H1 (cell line): ENCODE data around the gene ZMYM4. TPM values are rescaled to one million over a fixed set of nuclear protein-coding genes. Genes with fewer than 3 reads are reported as not detected.

ENCODE experiments used
- CHD7 ChIP-seq: fragments of 300-600 bp; sonication (generic); IDR thresholded peaks from 2 replicates; pipeline ENCODE4 v1.7.1; 2012; ENCODE audit warnings: low read length, moderate library complexity, mild to moderate bottlenecking, inconsistent platforms; ENCODE audit not compliant: insufficient replicate concordance
- POU5F1 ChIP-seq: IDR thresholded peaks from 2 replicates; pipeline ENCODE4 v1.6.1; 2011; ENCODE audit warnings: low read depth, mild to moderate bottlenecking, low read length, moderate library complexity
- SIN3A ChIP-seq, 2 experiments: IDR thresholded peaks in 1 of 2; conservative IDR thresholded peaks in 1 of 2; 2 replicates each; pipeline ENCODE4 v1.6.1; 2011 to 2012; ENCODE audit warnings: low read length in 2 of 2, improper control_type of control experiment in 1 of 2, low read depth in 1 of 2, mild to moderate bottlenecking in 1 of 2
- polyA plus RNA-seq, 7 experiments: library from polyadenylated mRNA; depleted of rRNA in 3 of 7; stranded (reverse) in 5 of 7; unstranded in 2 of 7; fragments of >200 nt in 5 of 7; fragments of 200-250 nt in 2 of 7; gene quantifications; 1 replicate in 5 of 7; 2 replicates in 1 of 7; 4 replicates in 1 of 7; pipeline versions ENCODE4 v1.2.1 to v1.2.3, GENCODE V29; 2011 to 2013; ENCODE audit warnings: missing spikeins in 2 of 7, mixed read lengths in 2 of 7
- total RNA-seq: library from RNA; stranded (reverse); fragmentation: NEBNext Ultra II Directional; extraction: Animal tissue kit (Norgen Biotek cat#: 25700); gene quantifications from 2 replicates; pipeline ENCODE4 v1.2.1, GENCODE V29; 2021
- TF ChIP-seq, protein P1 (sequence below), 3 experiments: IDR thresholded peaks; 1 replicate in 2 of 3; 2 replicates in 1 of 3; pipeline versions ENCODE4 v1.5.1 to v1.6.1; 2011; ENCODE audit warnings: low read length in 3 of 3, mild to moderate bottlenecking in 3 of 3, inconsistent platforms in 2 of 3, low read depth in 1 of 3, moderate library complexity in 1 of 3; ENCODE audit not compliant: insufficient read depth in 1 of 3; ENCODE audit errors: control extremely low read depth in 1 of 3

Gene ZMYM4
- total and polyA plus RNA-seq, 2 of the 8 experiments (the other 6 are each of a cell fraction or from before 2014, with no cell fraction given) = 16.7 to 81.3 TPM

- TF ChIP-seq CHD7 (no peak), SIN3A (conservative IDR thresholded peaks at IDR 0.05 in 1 of 2, IDR thresholded peaks at IDR 0.05 in 1 of 2; ENCODE audit: low read depth in 1 of 2, low read length in 2 of 2) (no peak), POU5F1 (no peak)
- TF ChIP-seq, protein P1, sequence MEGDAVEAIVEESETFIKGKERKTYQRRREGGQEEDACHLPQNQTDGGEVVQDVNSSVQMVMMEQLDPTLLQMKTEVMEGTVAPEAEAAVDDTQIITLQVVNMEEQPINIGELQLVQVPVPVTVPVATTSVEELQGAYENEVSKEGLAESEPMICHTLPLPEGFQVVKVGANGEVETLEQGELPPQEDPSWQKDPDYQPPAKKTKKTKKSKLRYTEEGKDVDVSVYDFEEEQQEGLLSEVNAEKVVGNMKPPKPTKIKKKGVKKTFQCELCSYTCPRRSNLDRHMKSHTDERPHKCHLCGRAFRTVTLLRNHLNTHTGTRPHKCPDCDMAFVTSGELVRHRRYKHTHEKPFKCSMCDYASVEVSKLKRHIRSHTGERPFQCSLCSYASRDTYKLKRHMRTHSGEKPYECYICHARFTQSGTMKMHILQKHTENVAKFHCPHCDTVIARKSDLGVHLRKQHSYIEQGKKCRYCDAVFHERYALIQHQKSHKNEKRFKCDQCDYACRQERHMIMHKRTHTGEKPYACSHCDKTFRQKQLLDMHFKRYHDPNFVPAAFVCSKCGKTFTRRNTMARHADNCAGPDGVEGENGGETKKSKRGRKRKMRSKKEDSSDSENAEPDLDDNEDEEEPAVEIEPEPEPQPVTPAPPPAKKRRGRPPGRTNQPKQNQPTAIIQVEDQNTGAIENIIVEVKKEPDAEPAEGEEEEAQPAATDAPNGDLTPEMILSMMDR (IDR thresholded peaks at IDR 0.05; ENCODE audit: control extremely low read depth in 1 of 3, insufficient read depth in 1 of 3, low read depth in 1 of 3, low read length in 3 of 3) = no peak
These were observed 29.4 kb downstream of the ZMYM4 start (continued) for GRCh38 chr1:35297886-35298285.
